K562 (cell line): ENCODE data around the gene CATSPER3. TPM values are rescaled to one million over a fixed set of nuclear protein-coding genes. Genes with fewer than 3 reads are reported as not detected.

Source experiments
- C11orf30 ChIP-seq: fragments of 450-650 bp; IDR thresholded peaks from 2 replicates; pipeline ENCODE4 v1.6.1; 2016; ENCODE audit warnings: low read depth, mild to moderate bottlenecking
- HMG20B ChIP-seq: fragments of 250-450 bp; sonication (Bioruptor Pico); IDR thresholded peaks from 2 replicates; pipeline ENCODE4 v1.5.0; 2021; ENCODE audit warnings: mild to moderate bottlenecking
- KLF10 ChIP-seq: fragments of 250-450 bp; sonication (Bioruptor Pico); IDR thresholded peaks from 2 replicates; pipeline ENCODE4 v1.6.1; 2021; ENCODE audit warnings: matching md5 sums
- ZNF445 ChIP-seq: fragments of 250-450 bp; sonication (Bioruptor Pico); IDR thresholded peaks from 2 replicates; pipeline ENCODE4 v1.4.0; 2020; ENCODE audit warnings: low read depth, mild to moderate bottlenecking, moderate library complexity
- polyA plus RNA-seq, 8 experiments: library from polyadenylated mRNA; depleted of rRNA in 4 of 8; stranded (reverse) in 5 of 8; unstranded in 3 of 8; fragments of >200 nt; fragmentation: Nextera tagmentation in 2 of 8; fragmentation: Illumina TruSeq in 1 of 8; extraction: Ambion mirVana in 2 of 8; extraction: Trizol in 1 of 8; gene quantifications; 2 replicates each; pipeline versions ENCODE4 v1.2.1 to v1.2.3, GENCODE V29; 2011 to 2014; ENCODE audit warnings: inconsistent platforms in 1 of 8, missing spikeins in 1 of 8
- total RNA-seq, 7 experiments: library from RNA; depleted of rRNA in 6 of 7; stranded (reverse); fragments of >200 nt in 6 of 7; fragmentation: Illumina TruSeq in 2 of 7; extraction: Trizol in 2 of 7; gene quantifications; 2 replicates each; pipeline versions ENCODE4 v1.2.1 to v1.2.3, GENCODE V29; 2011 to 2021; ENCODE audit warnings: low replicate concordance in 1 of 7
- TF ChIP-seq, protein P1 (sequence below): fragments of 250-450 bp; sonication (Bioruptor Pico); IDR thresholded peaks from 2 replicates; pipeline ENCODE4 v1.4.0; 2020; ENCODE audit warnings: mild to moderate bottlenecking, moderate library complexity
- TF ChIP-seq, protein P2 (sequence below): fragments of 250-450 bp; sonication (Bioruptor Pico); IDR thresholded peaks from 2 replicates; pipeline ENCODE4 v1.5.0; 2022; ENCODE audit warnings: mild to moderate bottlenecking
- TF ChIP-seq, protein P3 (sequence below): sonication (generic); formaldehyde crosslinking; IDR thresholded peaks from 2 replicates; pipeline ENCODE4 v1.8.1; 2023; ENCODE audit warnings: mild to moderate bottlenecking, missing genetic modification reagents
- TF ChIP-seq, protein P4 (sequence below), 2 experiments: fragments of 450-650 bp; formaldehyde crosslinking in 1 of 2; IDR thresholded peaks; 2 replicates each; pipeline versions ENCODE4 v1.4.0 to v1.6.1; 2014 to 2020; ENCODE audit warnings: mild to moderate bottlenecking in 2 of 2, borderline replicate concordance in 1 of 2, low read depth in 1 of 2

CATSPER3 gene
- total and polyA plus RNA-seq, 9 of the 15 experiments (the other 6 are each of a cell fraction or from before 2014, with no cell fraction given), result 0.14 to 1.5 (median 0.49) TPM

DNA sequence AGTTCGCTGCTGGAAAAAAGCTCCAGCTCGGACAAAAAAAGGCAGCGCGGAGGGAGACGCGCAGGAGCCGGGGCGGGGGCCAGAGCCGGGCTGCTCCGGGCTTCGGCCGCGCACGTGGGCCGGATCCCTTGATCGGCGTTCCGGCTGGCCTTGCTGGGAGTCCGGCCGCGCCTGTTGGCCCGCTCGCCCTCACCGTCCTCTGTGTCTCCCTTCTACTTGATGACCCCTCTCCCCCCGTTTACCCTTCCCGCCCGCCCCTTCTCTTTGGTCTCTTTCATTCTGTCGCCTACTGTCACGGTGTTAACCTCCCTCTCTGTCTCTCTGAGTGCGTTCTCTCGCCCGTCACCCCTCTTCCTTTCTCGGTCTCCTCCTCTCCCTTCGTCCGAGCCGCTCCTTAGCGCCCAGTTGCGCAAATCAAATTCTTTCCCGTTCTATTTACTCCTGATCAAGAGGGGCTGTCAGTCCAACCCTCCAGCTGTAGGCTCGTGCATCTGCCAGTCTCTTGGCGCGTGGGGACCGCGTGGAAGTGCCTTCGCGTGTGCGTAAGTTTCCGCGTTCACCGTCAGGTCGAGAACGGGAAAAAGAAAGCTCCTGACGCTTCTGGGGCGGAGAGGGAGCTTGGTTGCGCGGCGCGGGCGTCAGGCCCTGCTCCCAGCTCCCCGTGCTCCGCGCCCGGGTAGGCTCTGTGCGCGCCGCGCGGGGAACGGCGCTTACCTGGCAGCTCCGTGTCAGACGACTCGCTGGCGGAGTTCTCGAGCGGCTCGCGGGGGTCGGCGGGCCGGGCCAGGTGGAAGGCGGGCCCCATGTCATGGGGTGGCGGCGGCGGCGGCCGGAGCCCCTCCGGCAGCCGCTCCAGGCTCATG, 65.5 kb downstream of the CATSPER3 start (continued):
- TF ChIP-seq KLF10 (CRISPR knock-in tag), result no peak
- TF ChIP-seq, protein P1, sequence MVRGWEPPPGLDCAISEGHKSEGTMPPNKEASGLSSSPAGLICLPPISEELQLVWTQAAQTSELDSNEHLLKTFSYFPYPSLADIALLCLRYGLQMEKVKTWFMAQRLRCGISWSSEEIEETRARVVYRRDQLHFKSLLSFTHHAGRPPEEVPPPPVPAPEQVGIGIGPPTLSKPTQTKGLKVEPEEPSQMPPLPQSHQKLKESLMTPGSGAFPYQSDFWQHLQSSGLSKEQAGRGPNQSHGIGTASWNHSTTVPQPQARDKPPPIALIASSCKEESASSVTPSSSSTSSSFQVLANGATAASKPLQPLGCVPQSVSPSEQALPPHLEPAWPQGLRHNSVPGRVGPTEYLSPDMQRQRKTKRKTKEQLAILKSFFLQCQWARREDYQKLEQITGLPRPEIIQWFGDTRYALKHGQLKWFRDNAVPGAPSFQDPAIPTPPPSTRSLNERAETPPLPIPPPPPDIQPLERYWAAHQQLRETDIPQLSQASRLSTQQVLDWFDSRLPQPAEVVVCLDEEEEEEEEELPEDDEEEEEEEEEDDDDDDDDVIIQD (CRISPR knock-in tag), result no peak
- no peak for TF ChIP-seq ZNF445 (CRISPR knock-in tag)
- no peak for TF ChIP-seq C11orf30
- TF ChIP-seq, protein P2, sequence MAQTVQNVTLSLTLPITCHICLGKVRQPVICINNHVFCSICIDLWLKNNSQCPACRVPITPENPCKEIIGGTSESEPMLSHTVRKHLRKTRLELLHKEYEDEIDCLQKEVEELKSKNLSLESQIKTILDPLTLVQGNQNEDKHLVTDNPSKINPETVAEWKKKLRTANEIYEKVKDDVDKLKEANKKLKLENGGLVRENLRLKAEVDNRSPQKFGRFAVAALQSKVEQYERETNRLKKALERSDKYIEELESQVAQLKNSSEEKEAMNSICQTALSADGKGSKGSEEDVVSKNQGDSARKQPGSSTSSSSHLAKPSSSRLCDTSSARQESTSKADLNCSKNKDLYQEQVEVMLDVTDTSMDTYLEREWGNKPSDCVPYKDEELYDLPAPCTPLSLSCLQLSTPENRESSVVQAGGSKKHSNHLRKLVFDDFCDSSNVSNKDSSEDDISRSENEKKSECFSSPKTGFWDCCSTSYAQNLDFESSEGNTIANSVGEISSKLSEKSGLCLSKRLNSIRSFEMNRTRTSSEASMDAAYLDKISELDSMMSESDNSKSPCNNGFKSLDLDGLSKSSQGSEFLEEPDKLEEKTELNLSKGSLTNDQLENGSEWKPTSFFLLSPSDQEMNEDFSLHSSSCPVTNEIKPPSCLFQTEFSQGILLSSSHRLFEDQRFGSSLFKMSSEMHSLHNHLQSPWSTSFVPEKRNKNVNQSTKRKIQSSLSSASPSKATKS (CRISPR knock-in tag), result no peak
- TF ChIP-seq, protein P3, sequence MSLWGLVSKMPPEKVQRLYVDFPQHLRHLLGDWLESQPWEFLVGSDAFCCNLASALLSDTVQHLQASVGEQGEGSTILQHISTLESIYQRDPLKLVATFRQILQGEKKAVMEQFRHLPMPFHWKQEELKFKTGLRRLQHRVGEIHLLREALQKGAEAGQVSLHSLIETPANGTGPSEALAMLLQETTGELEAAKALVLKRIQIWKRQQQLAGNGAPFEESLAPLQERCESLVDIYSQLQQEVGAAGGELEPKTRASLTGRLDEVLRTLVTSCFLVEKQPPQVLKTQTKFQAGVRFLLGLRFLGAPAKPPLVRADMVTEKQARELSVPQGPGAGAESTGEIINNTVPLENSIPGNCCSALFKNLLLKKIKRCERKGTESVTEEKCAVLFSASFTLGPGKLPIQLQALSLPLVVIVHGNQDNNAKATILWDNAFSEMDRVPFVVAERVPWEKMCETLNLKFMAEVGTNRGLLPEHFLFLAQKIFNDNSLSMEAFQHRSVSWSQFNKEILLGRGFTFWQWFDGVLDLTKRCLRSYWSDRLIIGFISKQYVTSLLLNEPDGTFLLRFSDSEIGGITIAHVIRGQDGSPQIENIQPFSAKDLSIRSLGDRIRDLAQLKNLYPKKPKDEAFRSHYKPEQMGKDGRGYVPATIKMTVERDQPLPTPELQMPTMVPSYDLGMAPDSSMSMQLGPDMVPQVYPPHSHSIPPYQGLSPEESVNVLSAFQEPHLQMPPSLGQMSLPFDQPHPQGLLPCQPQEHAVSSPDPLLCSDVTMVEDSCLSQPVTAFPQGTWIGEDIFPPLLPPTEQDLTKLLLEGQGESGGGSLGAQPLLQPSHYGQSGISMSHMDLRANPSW (CRISPR knock-in tag), result no peak
- TF ChIP-seq, protein P4, sequence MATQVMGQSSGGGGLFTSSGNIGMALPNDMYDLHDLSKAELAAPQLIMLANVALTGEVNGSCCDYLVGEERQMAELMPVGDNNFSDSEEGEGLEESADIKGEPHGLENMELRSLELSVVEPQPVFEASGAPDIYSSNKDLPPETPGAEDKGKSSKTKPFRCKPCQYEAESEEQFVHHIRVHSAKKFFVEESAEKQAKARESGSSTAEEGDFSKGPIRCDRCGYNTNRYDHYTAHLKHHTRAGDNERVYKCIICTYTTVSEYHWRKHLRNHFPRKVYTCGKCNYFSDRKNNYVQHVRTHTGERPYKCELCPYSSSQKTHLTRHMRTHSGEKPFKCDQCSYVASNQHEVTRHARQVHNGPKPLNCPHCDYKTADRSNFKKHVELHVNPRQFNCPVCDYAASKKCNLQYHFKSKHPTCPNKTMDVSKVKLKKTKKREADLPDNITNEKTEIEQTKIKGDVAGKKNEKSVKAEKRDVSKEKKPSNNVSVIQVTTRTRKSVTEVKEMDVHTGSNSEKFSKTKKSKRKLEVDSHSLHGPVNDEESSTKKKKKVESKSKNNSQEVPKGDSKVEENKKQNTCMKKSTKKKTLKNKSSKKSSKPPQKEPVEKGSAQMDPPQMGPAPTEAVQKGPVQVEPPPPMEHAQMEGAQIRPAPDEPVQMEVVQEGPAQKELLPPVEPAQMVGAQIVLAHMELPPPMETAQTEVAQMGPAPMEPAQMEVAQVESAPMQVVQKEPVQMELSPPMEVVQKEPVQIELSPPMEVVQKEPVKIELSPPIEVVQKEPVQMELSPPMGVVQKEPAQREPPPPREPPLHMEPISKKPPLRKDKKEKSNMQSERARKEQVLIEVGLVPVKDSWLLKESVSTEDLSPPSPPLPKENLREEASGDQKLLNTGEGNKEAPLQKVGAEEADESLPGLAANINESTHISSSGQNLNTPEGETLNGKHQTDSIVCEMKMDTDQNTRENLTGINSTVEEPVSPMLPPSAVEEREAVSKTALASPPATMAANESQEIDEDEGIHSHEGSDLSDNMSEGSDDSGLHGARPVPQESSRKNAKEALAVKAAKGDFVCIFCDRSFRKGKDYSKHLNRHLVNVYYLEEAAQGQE (IDR thresholded peaks at IDR 0.05; ENCODE audit: borderline replicate concordance), result peak; percentile 3; the same call in 1 of the 2 replicates
- TF ChIP-seq, protein P4 (CRISPR knock-in tag; IDR thresholded peaks at IDR 0.05; ENCODE audit: low read depth), result no peak
- no peak for TF ChIP-seq HMG20B (CRISPR knock-in tag)
